H9 (cell line): ENCODE measurements around the gene GPM6B. TPM values are rescaled to one million over a fixed set of nuclear protein-coding genes. Genes with fewer than 3 reads are reported as not detected.

Experiments
- DNase-seq: peaks from one replicate; pipeline ENCODE4 v3.0.0-alpha.2; 2017
- H2AFZ ChIP-seq: one replicate; pipeline ENCODE4 v1.6.1; 2013; ENCODE audit warnings: mild to moderate bottlenecking, low read length, control low read depth, moderate library complexity
- H2AK5ac ChIP-seq: 2 replicates; pipeline ENCODE4 v1.6.1; 2013; ENCODE audit warnings: low read length, control low read depth, mixed read lengths; ENCODE audit not compliant: insufficient read length
- H2BK120ac ChIP-seq: one replicate; pipeline ENCODE4 v1.6.1; 2013; ENCODE audit warnings: low read depth, mild to moderate bottlenecking, low read length, control low read depth, inconsistent platforms; ENCODE audit not compliant: poor library complexity, severe bottlenecking
- H2BK12ac ChIP-seq: 2 replicates; pipeline ENCODE4 v1.6.1; 2013; ENCODE audit warnings: low read length, control low read depth, mixed read lengths, low read depth; ENCODE audit not compliant: insufficient read length
- H2BK15ac ChIP-seq: 2 replicates; pipeline ENCODE4 v1.6.1; 2013; ENCODE audit warnings: low read depth, low read length, control low read depth
- H2BK20ac ChIP-seq: one replicate; pipeline ENCODE4 v1.6.1; 2013; ENCODE audit warnings: low read depth, mild to moderate bottlenecking, low read length, control low read depth, inconsistent platforms; ENCODE audit not compliant: poor library complexity, severe bottlenecking
- H2BK5ac ChIP-seq: 2 replicates; pipeline ENCODE4 v1.6.1; 2013; ENCODE audit warnings: low read length, control low read depth, mixed read lengths; ENCODE audit not compliant: insufficient read length
- H3K14ac ChIP-seq: 2 replicates; pipeline ENCODE4 v1.6.1; 2013; ENCODE audit warnings: low read length, control low read depth; ENCODE audit not compliant: insufficient read depth
- H3K18ac ChIP-seq: 2 replicates; pipeline ENCODE4 v1.6.1; 2013; ENCODE audit warnings: low read depth, mild to moderate bottlenecking, mixed read lengths, low read length, control low read depth; ENCODE audit not compliant: insufficient read length
- H3K23ac ChIP-seq: 2 replicates; pipeline ENCODE4 v1.6.1; 2013; ENCODE audit warnings: low read length, control low read depth, mixed read lengths, low read depth; ENCODE audit not compliant: insufficient read length
- H3K23me2 ChIP-seq: 2 replicates; pipeline ENCODE4 v1.6.1; 2013; ENCODE audit warnings: low read depth, mild to moderate bottlenecking, mixed read lengths, low read length, control low read depth; ENCODE audit not compliant: insufficient read length, poor library complexity, severe bottlenecking
- H3K27ac ChIP-seq: 2 replicates; pipeline ENCODE4 v1.5.1; 2013; ENCODE audit warnings: low read length, control low read depth, mixed read lengths, low read depth; ENCODE audit not compliant: insufficient read length
- H3K27me3 ChIP-seq: 2 replicates; pipeline ENCODE4 v1.6.1; 2013; ENCODE audit warnings: low read length, control low read depth, inconsistent platforms; ENCODE audit not compliant: insufficient read depth
- H3K4ac ChIP-seq: 2 replicates; pipeline ENCODE4 v1.6.1; 2013; ENCODE audit warnings: low read depth, mild to moderate bottlenecking, control low read depth, inconsistent platforms, low read length, moderate library complexity
- H3K4me1 ChIP-seq: 2 replicates; pipeline ENCODE4 v1.6.1; 2013; ENCODE audit warnings: low read length, control low read depth, inconsistent platforms; ENCODE audit not compliant: insufficient read depth
- H3K4me2 ChIP-seq: 2 replicates; pipeline ENCODE4 v1.6.1; 2013; ENCODE audit warnings: low read length, control low read depth, mixed read lengths; ENCODE audit not compliant: insufficient read length, insufficient read depth
- H3K56ac ChIP-seq: 2 replicates; pipeline ENCODE4 v1.6.1; 2013; ENCODE audit warnings: low read depth, mild to moderate bottlenecking, mixed read lengths, low read length, control low read depth; ENCODE audit not compliant: insufficient read length
- H3K79me1 ChIP-seq: 2 replicates; pipeline ENCODE4 v1.6.1; 2013; ENCODE audit warnings: low read depth, mild to moderate bottlenecking, moderate library complexity, low read length, control low read depth, inconsistent platforms; ENCODE audit not compliant: insufficient read depth, poor library complexity, severe bottlenecking
- H3K79me2 ChIP-seq: 2 replicates; pipeline ENCODE4 v1.6.1; 2013; ENCODE audit warnings: low read length, control low read depth, inconsistent platforms; ENCODE audit not compliant: insufficient read depth
- H3K9ac ChIP-seq: 2 replicates; pipeline ENCODE4 v1.6.1; 2013; ENCODE audit warnings: low read length, control low read depth, mixed read lengths; ENCODE audit not compliant: insufficient read length; ENCODE audit errors: extremely low read depth
- H3K9me3 ChIP-seq: one replicate; pipeline ENCODE4 v1.6.1; 2013; ENCODE audit warnings: low read depth, low read length, inconsistent platforms; ENCODE audit not compliant: control insufficient read depth
- H3T11ph ChIP-seq: one replicate; pipeline ENCODE4 v1.6.1; 2013; ENCODE audit warnings: mild to moderate bottlenecking, low read length, control low read depth, inconsistent platforms
- H4K20me1 ChIP-seq: one replicate; pipeline ENCODE4 v1.6.1; 2013; ENCODE audit not compliant: control insufficient read depth, insufficient read length, insufficient read depth
- H4K5ac ChIP-seq: 2 replicates; pipeline ENCODE4 v1.6.1; 2013; ENCODE audit warnings: low read depth, mild to moderate bottlenecking, mixed read lengths, low read length, control low read depth; ENCODE audit not compliant: insufficient read length
- H4K8ac ChIP-seq: replicated peaks from 2 replicates; pipeline ENCODE4 v1.6.1; 2013; ENCODE audit warnings: low read length, control low read depth, mixed read lengths, low read depth; ENCODE audit not compliant: insufficient read length
- H4K91ac ChIP-seq: 2 replicates; pipeline ENCODE4 v1.6.1; 2013; ENCODE audit warnings: low read depth, mild to moderate bottlenecking, moderate library complexity, mixed read lengths, low read length, control low read depth; ENCODE audit not compliant: insufficient read length
- H3K27ac Mint-ChIP-seq, 3 experiments: 2 replicates in 2 of 3; 3 replicates in 1 of 3; pipeline ENCODE4 v1.8.0; 2020 to 2021; ENCODE audit warnings: mixed read lengths in 3 of 3, mild to moderate bottlenecking in 1 of 3, moderate library complexity in 1 of 3
- H3K27me3 Mint-ChIP-seq: 2 replicates; pipeline ENCODE4 v1.8.0; 2021; ENCODE audit warnings: low read depth, mild to moderate bottlenecking, moderate library complexity, mixed read lengths
- H3K36me3 Mint-ChIP-seq, 3 experiments: 2 replicates in 2 of 3; 3 replicates in 1 of 3; pipeline ENCODE4 v1.8.0; 2020 to 2021; ENCODE audit warnings: low read depth in 3 of 3, mixed read lengths in 3 of 3; ENCODE audit not compliant: insufficient read depth in 1 of 3
- H3K4me1 Mint-ChIP-seq, 2 experiments: 2 replicates each; pipeline ENCODE4 v1.8.0; 2020; ENCODE audit warnings: mixed read lengths in 2 of 2
- H3K4me3 Mint-ChIP-seq, 2 experiments: 2 replicates in 1 of 2; 3 replicates in 1 of 2; pipeline ENCODE4 v1.8.0; 2020 to 2021; ENCODE audit warnings: mild to moderate bottlenecking in 2 of 2, mixed read lengths in 2 of 2, moderate library complexity in 1 of 2
- H3K9me3 Mint-ChIP-seq, 2 experiments: 2 replicates in 1 of 2; 3 replicates in 1 of 2; pipeline ENCODE4 v1.8.0; 2020; ENCODE audit warnings: mild to moderate bottlenecking in 2 of 2, mixed read lengths in 2 of 2, moderate library complexity in 1 of 2
- WGBS: extraction: QIAGEN DNeasy Blood & Tissue Kit; methylation state at CpG from one replicate; pipeline ENCODE4 v1.1.7; 2013; ENCODE audit warnings: missing lambda C conversion rate, low lambda C conversion rate, mixed read lengths; ENCODE audit not compliant: insufficient read length; ENCODE audit errors: extremely low coverage; 5-methylcytosine and 5-hydroxymethylcytosine counted together
- total RNA-seq: library from RNA; stranded (reverse); gene quantifications from 2 replicates; pipeline ENCODE4 v1.2.1, GENCODE V29; 2021
- TF ChIP-seq, protein P1 (sequence below): fragments of 200-600 bp; sonication (generic); conservative IDR thresholded peaks from 3 replicates; pipeline ENCODE4 v1.8.0; 2021; ENCODE audit warnings: antibody characterized with exemption, mild to moderate bottlenecking

Gene GPM6B
- total RNA-seq, 1 experiment from 2014 or later, result 73.9 TPM

DNA sequence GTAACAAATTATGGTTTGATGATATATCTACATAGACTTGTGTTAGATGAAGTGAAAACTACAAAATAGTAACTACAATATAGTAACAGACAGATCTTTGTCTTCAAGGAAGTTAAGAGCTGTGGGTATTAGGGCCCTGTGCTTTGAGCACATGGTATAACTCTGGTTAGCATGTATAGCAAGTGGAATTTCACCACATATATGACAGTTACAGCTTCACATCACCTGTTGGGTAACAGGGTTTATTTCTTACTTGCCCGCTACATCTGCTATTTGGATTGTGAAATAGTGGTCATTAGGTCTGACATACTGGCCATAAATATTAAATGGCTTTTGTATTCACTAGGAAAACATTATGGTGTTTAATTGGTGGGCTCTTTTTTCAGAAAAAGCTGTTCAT, 62.1 kb downstream of the GPM6B start:
- Histone ChIP-seq H2AFZ (no peak overlapping the region), H3T11ph (no peak overlapping the region), H3K4ac (no peak overlapping the region), H2BK12ac (no peak overlapping the region), H2BK20ac (no peak overlapping the region), H2AK5ac (no peak overlapping the region), H2BK15ac (no peak overlapping the region), H3K79me1 (no peaks in the 10 kb centered on the region), H4K8ac (no peak overlapping the region), H4K5ac (no peak overlapping the region), H3K27ac (no peak overlapping the region), H3K4me1 (no peaks in the 10 kb centered on the region; the same call in 1 of the 2 replicates), H3K79me2 (0 out of 2 replicates have a peak, but pooled peaks cover 2% of the 10 kb centered on the region), H3K27me3 (no peaks in the 10 kb centered on the region; the same call in 1 of the 2 replicates), H2BK5ac (no peak overlapping the region), H3K23me2 (no peaks in the 10 kb centered on the region), H3K23ac (no peak overlapping the region), H4K91ac (no peak overlapping the region), H3K14ac (no peak overlapping the region), H4K20me1 (no peaks in the 10 kb centered on the region), H3K9me3 (no peaks in the 10 kb centered on the region), H3K18ac (no peak overlapping the region), H2BK120ac (no peak overlapping the region), H3K56ac (no peak overlapping the region), H3K9ac (no peak overlapping the region), H3K4me2 (no peak overlapping the region)
- Mint-ChIP-seq H3K27me3 (no peaks in the 10 kb centered on the region), H3K36me3 (peaks cover 9 to 71% (median 42%) of the 10 kb centered on the region in 3 experiments; a peak in 6 of 7 replicates), H3K4me3 (no peak overlapping the region), H3K27ac (no peak overlapping the region), H3K4me1 (peaks cover 10 to 12% of the 10 kb centered on the region in 2 experiments; a peak in 3 of 4 replicates), H3K9me3 (peaks cover 17 to 29% of the 10 kb centered on the region in 2 experiments)
- no peak for DNase-seq
- WGBS, result no CpG with 5 or more reads among the region's 1 CpG
- TF ChIP-seq, protein P1, sequence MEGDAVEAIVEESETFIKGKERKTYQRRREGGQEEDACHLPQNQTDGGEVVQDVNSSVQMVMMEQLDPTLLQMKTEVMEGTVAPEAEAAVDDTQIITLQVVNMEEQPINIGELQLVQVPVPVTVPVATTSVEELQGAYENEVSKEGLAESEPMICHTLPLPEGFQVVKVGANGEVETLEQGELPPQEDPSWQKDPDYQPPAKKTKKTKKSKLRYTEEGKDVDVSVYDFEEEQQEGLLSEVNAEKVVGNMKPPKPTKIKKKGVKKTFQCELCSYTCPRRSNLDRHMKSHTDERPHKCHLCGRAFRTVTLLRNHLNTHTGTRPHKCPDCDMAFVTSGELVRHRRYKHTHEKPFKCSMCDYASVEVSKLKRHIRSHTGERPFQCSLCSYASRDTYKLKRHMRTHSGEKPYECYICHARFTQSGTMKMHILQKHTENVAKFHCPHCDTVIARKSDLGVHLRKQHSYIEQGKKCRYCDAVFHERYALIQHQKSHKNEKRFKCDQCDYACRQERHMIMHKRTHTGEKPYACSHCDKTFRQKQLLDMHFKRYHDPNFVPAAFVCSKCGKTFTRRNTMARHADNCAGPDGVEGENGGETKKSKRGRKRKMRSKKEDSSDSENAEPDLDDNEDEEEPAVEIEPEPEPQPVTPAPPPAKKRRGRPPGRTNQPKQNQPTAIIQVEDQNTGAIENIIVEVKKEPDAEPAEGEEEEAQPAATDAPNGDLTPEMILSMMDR, result no peak
